PC-3 (cell line): Measurements from ENCODE around the gene CBARP. TPM values are rescaled to one million over a fixed set of nuclear protein-coding genes. Genes with fewer than 3 reads are reported as not detected.

ENCODE experiments used
- ATAC-seq: fragments of 200-7000 bp; cut with Tn5 transposase; 2 replicates; pipeline ENCODE4 v1.9.1; 2020; ENCODE audit warnings: mild to moderate bottlenecking, moderate library complexity
- BruUV-seq: library from RNA; stranded (reverse); fragments of 400-500 nt; replicated peaks from 2 replicates; lab custom pipeline; 2021; lab: Mats Ljungman, UMichigan
- CTCF ChIA-PET: fragments of 300-600 bp; sonication (Branson Sonifier 250); formaldehyde crosslinking; loops from one replicate; lab custom pipeline; 2022; ENCODE audit warnings: antibody characterized with exemption; lab: Charles Lee
- POLR2A ChIA-PET: fragments of 300-600 bp; sonication (Branson Sonifier 250); formaldehyde crosslinking; loops from one replicate; lab custom pipeline; 2022; ENCODE audit warnings: antibody characterized with exemption; ENCODE audit not compliant: unreplicated experiment; lab: Charles Lee
- DNase-seq: peaks from one replicate; pipeline ENCODE4 v3.0.0-alpha.2; 2015
- H2AFZ ChIP-seq: fragments of 300-600 bp; sonication (generic); 2 replicates; pipeline ENCODE4 v1.6.0; 2016; ENCODE audit warnings: antibody characterized with exemption, low read length
- H3F3A ChIP-seq: fragments of 300-600 bp; sonication (generic); one replicate; pipeline ENCODE4 v1.6.0; 2017; ENCODE audit warnings: antibody characterized with exemption, low read length, control low read depth, mild to moderate bottlenecking; ENCODE audit not compliant: unreplicated experiment
- H3K27ac ChIP-seq: fragments of 300-600 bp; sonication (generic); 2 replicates; pipeline ENCODE4 v1.5.1; 2016; ENCODE audit warnings: mild to moderate bottlenecking, low read length
- H3K27me3 ChIP-seq: fragments of 300-600 bp; sonication (generic); 2 replicates; pipeline ENCODE4 v1.6.1; 2016; ENCODE audit warnings: low read length, mixed read lengths
- H3K36me3 ChIP-seq: fragments of 300-600 bp; sonication (generic); 2 replicates; pipeline ENCODE4 v1.6.1; 2016; ENCODE audit warnings: low read depth, mixed run types, low read length, mixed read lengths
- H3K4me1 ChIP-seq: fragments of 300-600 bp; sonication (generic); 2 replicates; pipeline ENCODE4 v1.5.1; 2016; ENCODE audit warnings: low read length; ENCODE audit not compliant: insufficient read depth
- H3K4me2 ChIP-seq: fragments of 300-600 bp; sonication (generic); 2 replicates; pipeline ENCODE4 v1.6.0; 2016; ENCODE audit warnings: low read length
- H3K4me3 ChIP-seq: fragments of 300-600 bp; sonication (generic); 2 replicates; pipeline ENCODE4 v1.5.1; 2016; ENCODE audit warnings: mild to moderate bottlenecking, low read length, mixed read lengths
- H3K79me2 ChIP-seq: fragments of 300-600 bp; sonication (generic); 2 replicates; pipeline ENCODE4 v1.6.1; 2017; ENCODE audit warnings: low read length, mixed read lengths
- H3K9ac ChIP-seq: fragments of 300-600 bp; sonication (generic); 2 replicates; pipeline ENCODE4 v1.6.0; 2016; ENCODE audit warnings: mild to moderate bottlenecking, low read length
- H3K9me2 ChIP-seq: fragments of 300-600 bp; sonication (generic); replicated peaks from 2 replicates; pipeline ENCODE4 v1.6.1; 2016; ENCODE audit warnings: mixed run types, low read length, mixed read lengths
- H3K9me3 ChIP-seq: fragments of 300-600 bp; sonication (generic); 2 replicates; pipeline ENCODE4 v1.6.1; 2016; ENCODE audit warnings: low read length, mixed read lengths
- H4K20me1 ChIP-seq: fragments of 300-600 bp; sonication (generic); 2 replicates; pipeline ENCODE4 v1.6.1; 2016; ENCODE audit warnings: low read length, mixed read lengths
- EZH2 ChIP-seq: fragments of 300-600 bp; sonication (generic); IDR thresholded peaks from one replicate; pipeline ENCODE4 v1.6.1; 2017; ENCODE audit warnings: antibody characterized with exemption, mild to moderate bottlenecking, low read length; ENCODE audit not compliant: unreplicated experiment
- EZH2phosphoT487 ChIP-seq: fragments of 300-600 bp; sonication (generic); IDR thresholded peaks from 2 replicates; pipeline ENCODE4 v1.6.1; 2018; ENCODE audit warnings: mild to moderate bottlenecking, antibody characterized with exemption, low read length, borderline replicate concordance
- intact Hi-C: fragments of 100-400 bp; cut with micrococcal nuclease; formaldehyde crosslinking; loops from 2 replicates; pipeline ENCODE4 v1.9.0; 2023
- total RNA-seq: library from RNA; depleted of rRNA; stranded (reverse); fragments of >200 nt; gene quantifications from 2 replicates; pipeline ENCODE4 v1.2.3, GENCODE V29; 2014
- TF ChIP-seq, protein P1 (sequence below): fragments of 300-600 bp; sonication (generic); conservative IDR thresholded peaks from 2 replicates; pipeline ENCODE4 v1.5.1; 2017; ENCODE audit warnings: antibody characterized with exemption, low read depth, mild to moderate bottlenecking, low read length

CBARP gene
- total RNA-seq, 1 experiment from 2014 or later, result 3.3 TPM

DNA sequence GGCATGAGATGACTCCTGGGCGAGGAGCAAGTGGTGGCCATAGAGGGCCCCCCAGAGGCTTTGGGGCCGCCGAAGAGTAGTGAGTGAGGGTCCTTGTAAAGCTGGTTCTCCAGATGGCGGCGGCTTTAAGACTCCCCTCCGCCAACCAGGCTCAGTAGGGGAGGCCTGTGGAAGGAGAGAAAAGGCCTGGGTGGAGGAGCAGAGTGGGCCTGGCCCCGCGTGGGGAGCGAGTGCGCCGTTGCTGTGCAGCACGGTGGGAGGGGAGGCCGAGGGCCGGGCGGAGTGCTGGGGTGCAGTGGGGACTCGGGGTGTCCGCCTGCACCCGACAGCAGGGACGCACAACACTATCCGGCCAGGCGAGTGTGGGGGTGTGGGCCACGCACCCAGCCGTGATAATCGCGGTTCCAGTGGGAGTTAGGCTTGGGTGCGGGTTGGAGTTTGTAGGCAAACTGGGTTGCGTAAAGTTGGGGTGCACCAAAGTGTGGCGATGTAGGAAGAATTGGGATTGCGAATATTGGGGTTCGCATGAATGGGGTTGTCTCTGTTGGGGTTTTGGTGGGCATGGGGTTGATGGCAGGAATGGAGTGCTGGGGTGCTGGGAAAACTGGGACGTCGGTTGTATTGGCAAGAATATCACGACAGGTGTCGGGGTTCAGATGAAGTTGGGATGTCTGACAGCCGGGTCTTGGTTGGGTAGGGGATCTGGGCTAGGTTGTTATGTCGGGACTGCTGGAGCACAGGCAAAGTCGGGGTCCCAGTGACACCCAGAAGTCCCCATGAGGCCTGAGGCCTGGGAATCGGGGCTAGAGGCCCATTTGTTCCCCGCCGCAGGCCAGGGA, 30.6 kb upstream of the CBARP start:
- DNase-seq (no peak), ATAC-seq (no peak)
- no peaks in the 10 kb centered on the region for H3K9me3 ChIP-seq
- H3K9ac ChIP-seq, result no peak overlapping the region
- peak overlapping the region; percentile 98 for H3K4me2 ChIP-seq
- no peak for TF ChIP-seq EZH2phosphoT487
- no peak for TF ChIP-seq EZH2
- TF ChIP-seq, protein P1, sequence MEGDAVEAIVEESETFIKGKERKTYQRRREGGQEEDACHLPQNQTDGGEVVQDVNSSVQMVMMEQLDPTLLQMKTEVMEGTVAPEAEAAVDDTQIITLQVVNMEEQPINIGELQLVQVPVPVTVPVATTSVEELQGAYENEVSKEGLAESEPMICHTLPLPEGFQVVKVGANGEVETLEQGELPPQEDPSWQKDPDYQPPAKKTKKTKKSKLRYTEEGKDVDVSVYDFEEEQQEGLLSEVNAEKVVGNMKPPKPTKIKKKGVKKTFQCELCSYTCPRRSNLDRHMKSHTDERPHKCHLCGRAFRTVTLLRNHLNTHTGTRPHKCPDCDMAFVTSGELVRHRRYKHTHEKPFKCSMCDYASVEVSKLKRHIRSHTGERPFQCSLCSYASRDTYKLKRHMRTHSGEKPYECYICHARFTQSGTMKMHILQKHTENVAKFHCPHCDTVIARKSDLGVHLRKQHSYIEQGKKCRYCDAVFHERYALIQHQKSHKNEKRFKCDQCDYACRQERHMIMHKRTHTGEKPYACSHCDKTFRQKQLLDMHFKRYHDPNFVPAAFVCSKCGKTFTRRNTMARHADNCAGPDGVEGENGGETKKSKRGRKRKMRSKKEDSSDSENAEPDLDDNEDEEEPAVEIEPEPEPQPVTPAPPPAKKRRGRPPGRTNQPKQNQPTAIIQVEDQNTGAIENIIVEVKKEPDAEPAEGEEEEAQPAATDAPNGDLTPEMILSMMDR, result no peak
- H3K27ac ChIP-seq, result no peak overlapping the region
- intact Hi-C loops, result loop anchor here (1.0 kb wide), 1 partner anchor 16 kb away; no protein-coding TSS in a partner anchor
- H4K20me1 ChIP-seq, result no peaks in the 10 kb centered on the region
- no peaks in the 10 kb centered on the region for H3K9me2 ChIP-seq
- peaks cover 39% of the 10 kb centered on the region for H3K79me2 ChIP-seq
- BruUV-seq, result no TSS peak
- CTCF ChIA-PET, result interaction anchor here (0.6 to 3.8 kb wide), 4 partner anchors 11 to 24 kb away, joined by 3 to 124 read pairs (median 10); no protein-coding TSS in a partner anchor
- H3F3A ChIP-seq, result no peaks in the 10 kb centered on the region
- POLR2A ChIA-PET, result interaction anchor here (0.5 to 1.2 kb wide), 11 partner anchors 10 to 252 kb away, joined by 3 to 29 read pairs (median 6); no protein-coding TSS in a partner anchor
- no peaks in the 10 kb centered on the region; the same call in 1 of the 2 replicates for H3K36me3 ChIP-seq
- H3K4me1 ChIP-seq, result peaks cover 64% of the 10 kb centered on the region
- H2AFZ ChIP-seq, result no peak overlapping the region
- H3K4me3 ChIP-seq, result no peak overlapping the region
- no peaks in the 10 kb centered on the region for H3K27me3 ChIP-seq

DNA sequence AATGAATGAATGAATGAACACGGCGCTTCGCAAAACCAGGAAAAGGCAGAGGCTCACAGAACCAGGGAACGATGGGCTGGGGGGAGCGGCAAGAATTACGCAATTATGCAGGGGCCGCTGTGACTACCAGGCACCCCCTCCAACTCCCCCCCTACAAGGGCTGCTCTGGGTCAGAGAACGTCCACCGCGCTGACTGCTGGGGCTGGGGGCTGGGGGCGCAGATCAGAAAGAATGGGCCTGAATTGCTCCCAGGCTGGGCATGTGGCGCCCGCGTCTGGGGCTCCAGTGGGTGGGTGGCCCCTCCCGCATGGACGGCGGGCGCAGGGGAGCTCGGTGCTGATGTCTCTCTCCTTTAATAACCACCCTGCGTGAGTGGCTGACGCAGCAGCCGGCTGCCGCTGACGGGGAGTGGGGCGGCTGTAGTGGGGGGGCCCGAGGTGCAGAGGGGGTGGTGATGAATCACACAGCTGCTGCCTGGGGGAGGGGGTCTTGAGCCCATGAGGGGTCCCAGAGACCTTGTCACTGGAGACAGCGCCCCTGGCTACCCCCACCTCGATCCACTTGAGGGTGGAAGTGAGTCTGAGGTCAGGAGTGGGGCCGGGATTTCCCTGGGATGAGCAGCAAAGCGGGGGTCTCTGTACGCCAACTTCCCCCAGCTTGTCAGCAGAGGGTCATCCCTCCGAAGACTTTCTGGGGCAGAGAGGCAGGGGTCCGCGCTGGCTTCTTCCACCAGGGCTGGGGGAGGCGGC, 29.8 kb upstream of the CBARP start:
- no peaks in the 10 kb centered on the region for H3K9me3 ChIP-seq
- BruUV-seq, result no TSS peak
- no peak for DNase-seq
- H3K27me3 ChIP-seq, result no peaks in the 10 kb centered on the region
- peaks cover 31% of the 10 kb centered on the region for H3K79me2 ChIP-seq
- H2AFZ ChIP-seq, result peak overlapping the region; percentile 67; the same call in 1 of the 2 replicates
- peak overlapping the region; percentile 96 for H3K4me2 ChIP-seq
- no peaks in the 10 kb centered on the region for H3F3A ChIP-seq
- no peaks in the 10 kb centered on the region; the same call in 1 of the 2 replicates for H3K36me3 ChIP-seq
- H4K20me1 ChIP-seq, result no peaks in the 10 kb centered on the region
- intact Hi-C loops, result no loop called here
- CTCF ChIA-PET, result interaction anchor here (3.8 kb wide), 1 partner anchor 23 kb away, joined by 124 read pairs; no protein-coding TSS in a partner anchor
- H3K9ac ChIP-seq, result no peak overlapping the region
- peak overlapping the region; percentile 67 for H3K4me3 ChIP-seq
- TF ChIP-seq, protein P1, result no peak
- TF ChIP-seq EZH2phosphoT487 (no peak), EZH2 (no peak)
- H3K9me2 ChIP-seq, result no peaks in the 10 kb centered on the region
- ATAC-seq, result no peak
- peaks cover 64% of the 10 kb centered on the region for H3K4me1 ChIP-seq
- H3K27ac ChIP-seq, result no peak overlapping the region
- POLR2A ChIA-PET, result no interaction called here
